Gastrocnemius medialis (tissue), 4 donors: ENCODE data around the gene SYT17. TPM values are rescaled to one million over a fixed set of nuclear protein-coding genes. Genes with fewer than 3 reads are reported as not detected.

Source experiments
- ATAC-seq, 2 donors: fragments of 150-250 bp; one replicate each; pipeline ENCODE4 v1.9.1; 2016
- DNase-seq, 2 donors: peaks; one replicate each; pipeline ENCODE4 v3.0.0-alpha.2; 2019
- H3K27ac ChIP-seq, 4 donors: fragments of 200-600 bp; sonication (generic); 1 replicate in 1 of 4; 2 replicates in 3 of 4; pipeline ENCODE4 v1.5.1; 2016 to 2018; ENCODE audit warnings: mild to moderate bottlenecking in 2 of 4, moderate library complexity in 1 of 4
- H3K27me3 ChIP-seq, 3 donors: fragments of 200-600 bp; sonication (generic) in 2 of 3; 1 replicate in 1 of 3; 2 replicates in 2 of 3; pipeline versions ENCODE4 v1.5.1 to v1.6.0; 2016 to 2019; ENCODE audit warnings: mild to moderate bottlenecking in 1 of 3, moderate library complexity in 1 of 3
- H3K36me3 ChIP-seq, 2 donors: fragments of 200-600 bp; sonication (generic) in 1 of 2; one replicate each; pipeline ENCODE4 v1.5.1; 2017 to 2018
- H3K4me1 ChIP-seq, 2 donors: fragments of 200-600 bp; sonication (generic) in 1 of 2; one replicate each; pipeline ENCODE4 v1.5.1; 2016 to 2017; ENCODE audit warnings: mild to moderate bottlenecking in 2 of 2
- H3K4me3 ChIP-seq, 4 donors: fragments of 200-600 bp; sonication (generic) in 3 of 4; 1 replicate in 1 of 4; 2 replicates in 3 of 4; pipeline ENCODE4 v1.5.1; 2016 to 2019; ENCODE audit warnings: mild to moderate bottlenecking in 2 of 4
- H3K9me3 ChIP-seq, 3 donors: fragments of 200-600 bp; sonication (generic) in 2 of 3; 1 replicate in 1 of 3; 2 replicates in 2 of 3; pipeline ENCODE4 v1.5.1; 2016 to 2019
- POLR2A ChIP-seq, 2 donors: fragments of 450-650 bp; IDR thresholded peaks; one replicate each; pipeline ENCODE4 v1.6.1; 2017; ENCODE audit warnings: antibody characterized with exemption in 2 of 2, mild to moderate bottlenecking in 2 of 2, moderate library complexity in 2 of 2
- in situ Hi-C, 4 donors: fragments of 200-750 bp; cut with MboI; loops; one replicate each; pipeline versions ENCODE4 v1.15.0 to v1.8.0; 2017; ENCODE audit warnings: low sequenced_read_pairs in 4 of 4
- intact Hi-C: fragments of 100-400 bp; cut with DNase I; formaldehyde crosslinking; loops from one replicate; pipeline ENCODE4 v1.15.1; 2023; ENCODE audit warnings: low total_unique reads
- total RNA-seq, 4 donors: library from RNA; depleted of rRNA; stranded (reverse); fragments of >200 nt; gene quantifications; one replicate each; pipeline versions ENCODE4 v1.1.0 to v1.2.3, GENCODE V29; 2016
- TF ChIP-seq, protein P1 (sequence below), 5 experiments: fragments of 450-650 bp in 3 of 5; fragments of 200-600 bp in 2 of 5; sonication (generic) in 2 of 5; IDR thresholded peaks in 4 of 5; conservative IDR thresholded peaks in 1 of 5; 1 replicate in 4 of 5; 2 replicates in 1 of 5; pipeline ENCODE4 v1.5.1; 2016 to 2019; ENCODE audit warnings: antibody characterized with exemption in 5 of 5, mild to moderate bottlenecking in 3 of 5, moderate library complexity in 3 of 5

Gene SYT17
- total RNA-seq, 4 donors from 2014 or later: 0.10 to 0.87 (median 0.18) TPM

DNA sequence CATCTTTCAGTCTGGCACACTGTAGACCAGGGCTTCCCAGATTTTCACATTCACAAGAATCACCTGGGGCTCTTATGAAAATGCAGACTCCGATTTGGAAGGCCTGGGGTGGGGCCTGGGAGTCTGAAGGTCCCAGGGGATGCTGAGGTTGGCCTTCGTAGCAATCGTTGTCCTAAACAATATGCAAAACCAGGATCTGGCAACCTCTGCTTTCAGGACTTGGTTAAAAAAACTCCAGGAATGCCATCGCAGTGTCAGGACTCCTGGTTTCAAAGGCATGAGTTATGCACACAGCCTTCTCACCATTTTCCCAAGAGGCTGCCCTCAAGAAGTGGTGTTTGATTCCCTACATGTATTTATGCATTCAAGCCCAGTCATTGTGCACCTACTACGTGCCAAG is 124.1 kb downstream of the SYT17 start:
- Histone ChIP-seq H3K27ac (no peak overlapping the region), H3K27me3 (no peaks in the 10 kb centered on the region), H3K36me3 (no peaks in the 10 kb centered on the region), H3K9me3 (no peaks in the 10 kb centered on the region), H3K4me1 (no peaks in the 10 kb centered on the region), H3K4me3 (no peak overlapping the region)
- no peak for TF ChIP-seq POLR2A (IDR thresholded peaks at IDR 0.05)
- TF ChIP-seq, protein P1, sequence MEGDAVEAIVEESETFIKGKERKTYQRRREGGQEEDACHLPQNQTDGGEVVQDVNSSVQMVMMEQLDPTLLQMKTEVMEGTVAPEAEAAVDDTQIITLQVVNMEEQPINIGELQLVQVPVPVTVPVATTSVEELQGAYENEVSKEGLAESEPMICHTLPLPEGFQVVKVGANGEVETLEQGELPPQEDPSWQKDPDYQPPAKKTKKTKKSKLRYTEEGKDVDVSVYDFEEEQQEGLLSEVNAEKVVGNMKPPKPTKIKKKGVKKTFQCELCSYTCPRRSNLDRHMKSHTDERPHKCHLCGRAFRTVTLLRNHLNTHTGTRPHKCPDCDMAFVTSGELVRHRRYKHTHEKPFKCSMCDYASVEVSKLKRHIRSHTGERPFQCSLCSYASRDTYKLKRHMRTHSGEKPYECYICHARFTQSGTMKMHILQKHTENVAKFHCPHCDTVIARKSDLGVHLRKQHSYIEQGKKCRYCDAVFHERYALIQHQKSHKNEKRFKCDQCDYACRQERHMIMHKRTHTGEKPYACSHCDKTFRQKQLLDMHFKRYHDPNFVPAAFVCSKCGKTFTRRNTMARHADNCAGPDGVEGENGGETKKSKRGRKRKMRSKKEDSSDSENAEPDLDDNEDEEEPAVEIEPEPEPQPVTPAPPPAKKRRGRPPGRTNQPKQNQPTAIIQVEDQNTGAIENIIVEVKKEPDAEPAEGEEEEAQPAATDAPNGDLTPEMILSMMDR (IDR thresholded peaks at IDR 0.05 in 4 of 5, conservative IDR thresholded peaks at IDR 0.05 in 1 of 5): no peak
- intact Hi-C loops (no loop called here), in situ Hi-C loops (no loop called here)
- ATAC-seq: no peak
- no peak for DNase-seq

DNA sequence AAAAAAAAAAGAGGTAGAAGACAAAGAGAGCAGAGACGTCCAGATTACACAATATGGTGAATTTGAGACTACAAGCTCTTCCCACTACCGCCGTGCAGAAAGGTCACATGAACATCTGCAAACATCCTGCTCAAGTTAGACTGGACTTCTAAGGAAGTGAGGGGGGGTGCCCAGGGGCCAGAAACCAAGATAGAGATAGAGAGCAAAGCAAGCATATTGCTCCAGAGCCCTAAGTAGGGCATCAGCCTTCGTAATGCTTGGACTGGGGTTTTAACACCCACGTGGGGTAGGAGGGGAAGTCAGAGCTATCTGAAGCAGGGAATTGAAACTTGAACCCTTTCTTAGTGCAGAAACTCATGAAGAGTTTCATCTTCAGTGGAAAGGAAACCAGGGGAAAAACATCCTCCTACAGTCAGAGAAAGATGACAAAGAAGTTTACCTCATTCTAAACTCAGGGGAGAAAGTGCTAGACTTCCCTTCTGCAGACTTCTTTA is 126.2 kb downstream of the SYT17 start:
- peak; percentile 20 to 53 for DNase-seq
- Histone ChIP-seq H3K9me3 (no peaks in the 10 kb centered on the region), H3K36me3 (no peaks in the 10 kb centered on the region), H3K4me1 (no peaks in the 10 kb centered on the region), H3K27ac (no peak overlapping the region), H3K27me3 (no peaks in the 10 kb centered on the region), H3K4me3 (no peak overlapping the region)
- peak in 1 of 2 donors; percentile 33 for ATAC-seq
- intact Hi-C loops: no loop called here
- TF ChIP-seq POLR2A (IDR thresholded peaks at IDR 0.05): no peak
- TF ChIP-seq, protein P1 (IDR thresholded peaks at IDR 0.05 in 4 of 5, conservative IDR thresholded peaks at IDR 0.05 in 1 of 5): no peak
- in situ Hi-C loops: no loop called here

DNA sequence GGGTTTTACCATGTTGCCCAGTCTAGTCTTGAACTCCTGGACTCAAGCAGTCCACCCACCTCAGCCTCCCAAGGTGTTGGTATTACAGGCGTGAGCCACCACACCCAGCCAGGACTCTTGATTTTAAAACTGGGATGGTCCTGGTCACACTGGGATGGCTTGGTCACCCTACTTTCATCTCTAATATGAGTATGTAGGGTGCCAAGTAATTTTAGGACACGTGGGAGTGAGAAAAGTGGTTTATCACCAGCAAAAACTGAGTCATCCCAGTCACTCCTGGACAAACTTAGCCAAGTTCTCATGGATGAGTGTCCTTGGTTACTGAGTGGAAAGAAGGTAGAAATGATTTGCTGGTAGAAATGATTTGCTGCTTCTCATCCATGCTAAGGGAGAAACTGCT is 127.4 kb downstream of the SYT17 start:
- in situ Hi-C loops (no loop called here), intact Hi-C loops (no loop called here)
- H3K9me3 ChIP-seq: no peaks in the 10 kb centered on the region
- no peaks in the 10 kb centered on the region for H3K27me3 ChIP-seq
- no peaks in the 10 kb centered on the region for H3K4me1 ChIP-seq
- H3K36me3 ChIP-seq: no peaks in the 10 kb centered on the region
- no peak for DNase-seq
- H3K27ac ChIP-seq: no peak overlapping the region
- TF ChIP-seq, protein P1 (IDR thresholded peaks at IDR 0.05 in 4 of 5, conservative IDR thresholded peaks at IDR 0.05 in 1 of 5): no peak
- no peak for TF ChIP-seq POLR2A (IDR thresholded peaks at IDR 0.05)
- no peak for ATAC-seq
- H3K4me3 ChIP-seq: no peak overlapping the region

DNA sequence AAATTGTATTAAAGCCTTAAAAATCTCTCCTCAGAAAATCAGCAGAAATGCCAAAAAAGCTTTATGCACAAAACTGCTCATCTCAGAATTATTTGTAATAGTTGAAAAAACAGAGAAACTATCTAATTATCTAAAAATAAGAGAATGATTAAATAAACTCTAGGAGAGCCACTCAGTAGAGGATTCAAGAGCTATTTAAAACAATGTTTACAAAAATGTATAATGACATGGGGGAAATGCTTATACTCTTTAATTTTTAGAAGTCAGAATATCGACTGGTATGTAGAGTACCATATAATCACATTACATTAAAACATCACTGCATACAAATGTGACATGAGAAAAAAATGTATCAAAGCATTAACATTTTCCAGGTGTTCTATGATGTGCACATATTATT is 129.4 kb downstream of the SYT17 start:
- in situ Hi-C loops: no loop called here
- no peak for ATAC-seq
- no peak overlapping the region for H3K27ac ChIP-seq

More for the DNA sequence above, 129.4 kb downstream of the SYT17 start:
- no peak for DNase-seq
- H3K4me1 ChIP-seq: no peaks in the 10 kb centered on the region
- H3K9me3 ChIP-seq: no peaks in the 10 kb centered on the region
- intact Hi-C loops: no loop called here
- TF ChIP-seq, protein P1 (IDR thresholded peaks at IDR 0.05 in 4 of 5, conservative IDR thresholded peaks at IDR 0.05 in 1 of 5): no peak
- no peak for TF ChIP-seq POLR2A (IDR thresholded peaks at IDR 0.05)
- no peak overlapping the region for H3K4me3 ChIP-seq
- H3K27me3 ChIP-seq: no peaks in the 10 kb centered on the region
- no peaks in the 10 kb centered on the region for H3K36me3 ChIP-seq
